K562 (cell line): ENCODE measurements around the gene CREB3L1. TPM values are rescaled to one million over a fixed set of nuclear protein-coding genes. Genes with fewer than 3 reads are reported as not detected.

Source experiments
- BHLHE40 ChIP-seq: IDR thresholded peaks from 2 replicates; pipeline ENCODE4 v1.6.1; 2011; ENCODE audit warnings: low read length, improper control_type of control experiment
- CHD1 ChIP-seq: fragments of 200-600 bp; sonication (generic); IDR thresholded peaks from one replicate; pipeline ENCODE4 v1.6.1; 2012; ENCODE audit warnings: mild to moderate bottlenecking, moderate library complexity, low read length, inconsistent platforms
- CXXC5 ChIP-seq: fragments of 250-450 bp; sonication (Bioruptor Pico); IDR thresholded peaks from 2 replicates; pipeline ENCODE4 v1.8.0; 2022; ENCODE audit warnings: inconsistent platforms, mild to moderate bottlenecking, moderate library complexity
- DNMT1 ChIP-seq: fragments of 450-650 bp; IDR thresholded peaks from 2 replicates; pipeline ENCODE4 v1.6.1; 2016; ENCODE audit warnings: antibody characterized with exemption, mild to moderate bottlenecking
- LCOR ChIP-seq: sonication (generic); formaldehyde crosslinking; IDR thresholded peaks from 2 replicates; pipeline ENCODE4 v1.8.0; 2022; ENCODE audit warnings: mild to moderate bottlenecking, missing genetic modification reagents
- MAFG ChIP-seq: fragments of 450-650 bp; conservative IDR thresholded peaks from 2 replicates; pipeline ENCODE4 v1.6.1; 2016; ENCODE audit warnings: missing genetic modification characterization, missing compliant biosample characterization
- NR2F6 ChIP-seq: fragments of 450-650 bp; formaldehyde crosslinking; IDR thresholded peaks from 2 replicates; pipeline ENCODE4 v1.4.0; 2020; ENCODE audit warnings: mild to moderate bottlenecking
- POLR2B ChIP-seq: fragments of 450-650 bp; IDR thresholded peaks from 2 replicates; pipeline ENCODE4 v1.6.1; 2018; ENCODE audit warnings: low read depth; ENCODE audit not compliant: partially characterized antibody
- RBM25 ChIP-seq: fragments of 200-400 bp; formaldehyde crosslinking; IDR thresholded peaks from 2 replicates; pipeline ENCODE4 v1.6.1; 2018; ENCODE audit warnings: low read length, low read depth, moderate library complexity; ENCODE audit not compliant: severe bottlenecking
- SMARCC2 ChIP-seq: fragments of 450-650 bp; IDR thresholded peaks from 2 replicates; pipeline ENCODE4 v1.6.1; 2017; ENCODE audit warnings: antibody characterized with exemption, moderate library complexity, mild to moderate bottlenecking, low read depth
- SRSF7 ChIP-seq: fragments of 200-400 bp; formaldehyde crosslinking; optimal IDR thresholded peaks from 2 replicates; pipeline ENCODE3; 2017; ENCODE audit warnings: mild to moderate bottlenecking, low read depth, low read length
- THAP12 ChIP-seq: fragments of 250-450 bp; sonication (Bioruptor Pico); IDR thresholded peaks from 2 replicates; pipeline ENCODE4 v1.9.0; 2021; ENCODE audit warnings: mild to moderate bottlenecking, inconsistent platforms
- ZBTB40 ChIP-seq, 2 experiments: fragments of 450-650 bp in 1 of 2; sonication (generic) in 1 of 2; formaldehyde crosslinking in 1 of 2; IDR thresholded peaks; 2 replicates each; pipeline versions ENCODE4 v1.7.1 to v1.9.0; 2016 to 2022; ENCODE audit warnings: inconsistent platforms in 1 of 2, mild to moderate bottlenecking in 1 of 2, missing genetic modification reagents in 1 of 2
- ZNF384 ChIP-seq: IDR thresholded peaks from 2 replicates; pipeline ENCODE4 v1.6.1; 2012; ENCODE audit warnings: low read depth, low read length, improper control_type of control experiment
- polyA plus RNA-seq, 8 experiments: library from polyadenylated mRNA; depleted of rRNA in 4 of 8; stranded (reverse) in 5 of 8; unstranded in 3 of 8; fragments of >200 nt; fragmentation: Nextera tagmentation in 2 of 8; fragmentation: Illumina TruSeq in 1 of 8; extraction: Ambion mirVana in 2 of 8; extraction: Trizol in 1 of 8; gene quantifications; 2 replicates each; pipeline versions ENCODE4 v1.2.1 to v1.2.3, GENCODE V29; 2011 to 2014; ENCODE audit warnings: inconsistent platforms in 1 of 8, missing spikeins in 1 of 8
- total RNA-seq, 7 experiments: library from RNA; depleted of rRNA in 6 of 7; stranded (reverse); fragments of >200 nt in 6 of 7; fragmentation: Illumina TruSeq in 2 of 7; extraction: Trizol in 2 of 7; gene quantifications; 2 replicates each; pipeline versions ENCODE4 v1.2.1 to v1.2.3, GENCODE V29; 2011 to 2021; ENCODE audit warnings: low replicate concordance in 1 of 7

Gene CREB3L1
- total and polyA plus RNA-seq, 9 of the 15 experiments (the other 6 are each of a cell fraction or from before 2014, with no cell fraction given) = 1.2 to 27.6 (median 3.7) TPM

- TF ChIP-seq NR2F6 (CRISPR knock-in tag) (no peak), DNMT1 (no peak), MAFG (tag) (no peak), POLR2B (no peak), SMARCC2 (peak; percentile 95), ZBTB40 (IDR thresholded peaks at IDR 0.05) (no peak), ZBTB40 (CRISPR knock-in tag; IDR thresholded peaks at IDR 0.05) (no peak), ZNF384 (0 out of 2 replicates have a peak, but pooled peaks have one; percentile 26), CHD1 (no peak), CXXC5 (CRISPR knock-in tag) (peak; percentile 54), BHLHE40 (peak; percentile 62; the same call in 1 of the 2 replicates), LCOR (CRISPR knock-in tag) (peak; percentile 86), SRSF7 (no peak), RBM25 (no peak), THAP12 (no peak)
These were observed 19.3 kb downstream of the CREB3L1 start (continued) for GRCh38 chr11:46296528-46297448.
